NCI-H345 treated with DMSO at 0.1 percent for 48 hours (cell line): ENCODE results near the gene MS4A4E.
"Not testable (repeated sequence)": the region's sequence is repeated elsewhere in the genome, so short reads cannot be mapped to it uniquely, and the experiment has no call there.

Experiments used
- DNase-seq: peaks from one replicate; lab custom pipeline; 2025; ENCODE audit not compliant: unreplicated experiment; lab: John Stamatoyannopoulos, UW

MS4A4E gene

DNA sequence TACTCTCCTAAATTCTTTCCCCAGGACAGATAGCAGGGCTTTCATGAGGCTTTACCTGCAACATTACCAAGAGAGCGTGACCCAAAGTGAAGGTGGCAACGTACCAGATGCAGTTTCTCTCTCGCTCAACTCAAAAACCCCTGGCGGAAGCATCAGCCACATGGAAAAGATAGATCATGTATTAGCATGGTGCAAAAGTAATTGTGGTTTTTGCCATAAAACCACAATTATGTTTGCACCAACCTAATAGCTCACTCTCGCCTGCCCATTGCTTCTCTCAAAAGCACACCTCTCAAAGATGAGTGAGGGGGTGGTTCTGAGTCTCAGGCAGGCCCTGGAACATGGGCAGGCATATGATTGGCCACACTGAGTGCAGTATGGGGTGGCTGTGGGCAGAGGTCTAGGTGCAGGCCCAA lies 67.1 kb downstream of the MS4A4E start:
- no peak for DNase-seq

DNA sequence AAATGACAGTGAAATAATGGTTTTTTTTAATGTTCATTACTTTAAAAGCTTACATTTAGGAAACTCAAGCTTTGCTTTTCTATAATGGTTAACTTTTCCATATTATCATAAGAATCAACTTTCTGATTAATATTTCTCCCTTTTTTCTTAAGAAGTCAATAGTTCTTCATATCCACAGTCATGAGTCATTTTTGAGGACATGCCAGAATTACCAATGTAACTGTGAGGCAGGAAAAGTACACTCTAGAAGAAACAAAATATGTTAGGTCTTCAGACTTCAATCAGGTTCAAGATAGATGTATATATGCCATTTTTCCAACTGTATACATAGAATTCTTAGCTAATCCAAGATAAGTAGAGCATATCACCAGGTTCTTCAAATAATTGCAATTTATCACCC lies 70.9 kb downstream of the MS4A4E start:
- DNase-seq = no peak

DNA sequence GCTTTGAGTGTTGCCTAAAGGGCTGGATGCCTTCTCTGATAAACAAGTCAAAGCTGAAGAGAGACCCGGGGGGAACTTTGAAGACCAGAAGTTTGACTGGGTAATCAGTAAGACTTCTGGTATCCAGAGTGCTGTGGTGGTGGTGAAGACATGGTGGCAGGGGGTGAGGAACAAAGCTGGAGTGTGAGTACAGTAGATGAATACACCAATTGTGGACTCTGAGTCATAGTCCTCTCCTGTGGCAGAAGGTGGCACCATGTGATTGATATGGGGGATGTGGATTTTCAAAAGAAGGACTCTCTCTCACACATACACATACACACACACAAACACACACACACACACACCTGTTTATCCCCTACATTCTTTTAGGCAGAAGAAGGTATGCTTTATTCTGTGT lies 72.4 kb downstream of the MS4A4E start:
- no peak for DNase-seq

- no peak for DNase-seq
Observed at GRCh38 chr11:60169264-60169915, 73.5 kb downstream of the MS4A4E start.

DNA sequence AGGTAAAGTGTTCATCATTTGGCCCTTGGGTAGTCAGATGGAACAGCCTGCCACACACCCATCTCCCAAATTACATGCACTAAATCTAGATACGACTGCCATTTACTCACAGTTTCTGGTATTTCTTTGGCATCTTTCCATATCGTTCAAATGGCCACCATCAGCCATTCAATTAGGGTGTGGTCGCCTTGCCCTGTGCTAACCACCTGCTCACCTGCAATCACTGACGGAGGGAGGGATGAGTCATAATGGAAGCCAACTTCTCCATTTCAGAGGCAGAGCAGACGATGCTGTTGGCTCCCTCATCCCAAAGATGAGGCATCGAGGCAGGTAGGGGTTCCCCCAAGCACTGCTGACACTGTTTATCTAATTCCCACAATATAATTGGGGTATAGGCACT lies 74.6 kb downstream of the MS4A4E start:
- DNase-seq = no peak

DNA sequence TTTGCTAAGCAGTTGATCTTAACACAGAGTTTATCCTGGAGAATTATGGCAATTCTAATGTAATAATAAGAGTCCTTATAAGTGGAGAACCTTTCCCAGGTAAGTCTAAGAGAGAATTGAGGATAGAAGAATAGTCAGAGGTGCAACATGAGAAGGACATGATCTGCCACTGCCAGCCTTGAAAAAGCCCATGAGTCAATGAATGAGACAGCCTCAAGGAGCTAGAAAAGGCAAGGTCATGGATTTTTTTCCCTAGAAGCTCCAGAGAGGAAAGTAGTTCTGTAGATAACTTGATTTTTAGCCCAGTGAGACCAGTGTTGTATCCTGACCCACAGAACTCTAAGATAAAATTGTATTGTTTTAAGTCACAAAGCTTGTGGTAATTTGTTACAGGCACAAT lies 77.0 kb downstream of the MS4A4E start:
- no peak for DNase-seq

DNA sequence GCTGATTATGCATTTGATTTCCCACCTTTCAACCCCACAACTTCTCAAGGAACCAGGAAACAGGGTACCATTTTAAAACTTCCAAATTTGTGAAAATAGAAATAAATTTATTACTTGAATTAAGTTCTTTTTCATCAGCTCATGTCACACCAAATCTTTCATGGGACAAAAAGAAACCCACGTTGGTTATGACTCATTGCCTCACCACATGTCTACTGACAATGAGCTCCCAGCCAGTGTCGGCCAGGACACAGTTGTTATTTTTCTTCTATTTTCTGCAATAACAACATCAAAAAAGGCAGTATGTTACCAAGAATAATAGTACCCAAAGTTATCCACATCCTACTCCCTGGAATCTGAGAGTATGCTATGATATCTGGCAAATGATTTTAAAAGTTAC lies 77.4 kb downstream of the MS4A4E start:
- no peak for DNase-seq

DNA sequence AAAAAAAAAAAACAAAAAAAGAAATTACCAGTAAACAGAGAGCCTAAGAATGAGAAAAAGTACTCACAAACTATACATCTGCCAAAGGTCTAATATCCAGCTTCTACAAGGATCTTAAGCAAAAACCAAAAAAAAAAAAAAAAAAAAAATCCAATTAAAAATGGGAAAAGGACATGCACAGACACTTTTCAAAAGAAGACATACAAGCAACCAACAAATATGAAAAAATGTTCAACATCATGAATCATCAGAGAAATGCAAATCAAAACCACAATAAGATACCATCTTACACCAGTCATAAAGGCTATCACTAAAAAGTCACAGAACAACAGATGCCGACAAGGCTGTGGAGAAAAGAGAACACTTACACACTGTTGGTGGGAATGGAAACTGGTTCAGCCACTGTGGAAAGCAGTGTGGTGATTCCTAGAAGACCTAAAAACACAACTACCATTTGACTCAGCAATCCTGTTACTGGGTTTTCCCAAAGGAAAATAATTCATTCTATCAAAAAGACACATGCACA lies 78.3 kb downstream of the MS4A4E start:
- DNase-seq = no peak

- DNase-seq = no peak
Observed at GRCh38 chr11:60161766-60162165, 81.2 kb downstream of the MS4A4E start.

DNA sequence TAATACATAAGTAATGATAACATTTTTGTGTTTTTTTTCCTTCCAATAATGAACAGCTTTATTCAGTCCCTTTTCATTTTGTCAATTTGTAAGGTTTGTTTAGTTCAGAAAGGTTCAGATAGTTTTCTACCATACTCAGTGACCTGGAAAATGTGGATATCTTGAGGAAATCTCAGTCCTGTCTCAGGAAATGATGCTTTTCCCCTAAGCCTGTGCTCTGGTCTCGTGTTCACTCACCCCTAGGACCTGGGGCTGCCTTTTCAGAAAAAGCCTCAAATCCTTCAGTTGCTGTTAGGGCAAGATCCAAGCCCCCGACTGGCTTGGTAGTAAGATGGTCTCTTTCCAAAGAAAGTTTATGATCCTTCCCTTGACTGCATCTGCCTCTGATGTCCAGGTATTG lies 81.8 kb downstream of the MS4A4E start:
- no peak for DNase-seq

DNA sequence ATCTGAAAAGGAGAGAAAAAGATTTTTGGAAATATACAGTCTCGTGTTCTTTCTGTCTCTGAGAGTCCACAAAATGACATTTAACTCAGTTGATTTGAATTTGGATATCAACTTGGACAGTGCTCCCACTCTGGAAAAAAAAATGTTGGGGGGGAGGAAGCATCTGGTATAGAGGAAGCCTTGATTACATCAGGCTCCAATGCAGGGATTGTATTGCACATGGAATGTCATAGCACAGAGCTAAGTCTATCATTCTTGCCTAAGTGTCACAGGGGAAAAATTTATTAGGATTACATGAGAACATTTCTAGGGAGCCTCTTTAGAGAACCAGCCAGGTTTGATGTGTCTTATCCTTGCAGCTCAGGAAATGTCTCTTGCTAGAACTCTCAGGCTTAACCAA lies 83.1 kb downstream of the MS4A4E start:
- DNase-seq = no peak

DNA sequence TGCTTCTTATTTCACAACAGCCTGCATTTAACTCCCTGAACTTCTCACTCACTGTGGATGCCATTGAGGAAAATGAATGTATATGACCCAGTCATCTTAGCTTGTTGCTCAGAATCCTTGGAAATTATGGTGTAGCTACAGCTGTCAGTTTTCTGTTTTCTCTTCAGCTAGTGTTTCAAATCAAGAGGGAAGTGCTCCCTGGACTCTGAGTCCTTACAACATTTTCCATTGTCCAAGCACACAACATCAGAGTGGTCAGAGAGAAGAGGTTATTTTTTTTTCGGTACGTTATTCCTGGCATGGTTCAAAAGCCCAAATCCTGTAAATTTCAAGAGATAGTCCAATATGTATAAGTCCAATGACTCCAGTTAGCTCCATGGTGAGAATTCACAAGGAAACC lies 83.7 kb downstream of the MS4A4E start:
- no peak for DNase-seq

GRCh38 chr11:60158636-60159035 lies 84.3 kb downstream of the MS4A4E start:
- DNase-seq = no peak

GRCh38 chr11:60155931-60156330 lies 87.0 kb downstream of the MS4A4E start:
- no peak for DNase-seq

- not testable (repeated sequence) for DNase-seq
Observed at GRCh38 chr11:60152727-60153126, 90.2 kb downstream of the MS4A4E start.

DNA sequence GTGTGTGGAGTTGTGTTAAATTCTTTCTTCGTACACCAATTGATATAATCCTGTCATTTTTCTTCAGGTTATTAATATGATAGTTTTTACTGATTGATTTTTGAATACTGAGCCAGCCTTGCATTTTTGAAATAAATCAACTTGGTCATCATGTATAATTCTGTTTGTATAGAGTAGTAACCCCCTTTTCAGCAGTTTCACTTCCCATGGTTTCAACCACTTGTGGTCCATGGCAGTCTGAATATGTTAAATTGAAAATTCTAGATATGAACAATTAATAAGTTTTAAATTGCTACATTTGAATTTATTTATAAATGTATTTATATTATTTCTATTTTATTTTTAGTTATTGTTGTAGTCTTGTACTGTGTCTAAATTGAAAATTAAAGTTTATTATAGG lies 92.7 kb downstream of the MS4A4E start:
- no peak for DNase-seq
